HAP-1 (cell line): Measurements from ENCODE around the gene VAMP5.
"Not testable (repeated sequence)": the region's sequence is repeated elsewhere in the genome, so short reads cannot be mapped to it uniquely, and the experiment has no call there.

Experiments used
- DNase-seq, 2 experiments: peaks; one replicate each; pipeline ENCODE4 v3.0.0-alpha.2; 2016 to 2020; ENCODE audit warnings: low spot score in 2 of 2
- H3K27me3 ChIP-seq: fragments of 250-450 bp; sonication (Bioruptor Pico); 2 replicates; pipeline ENCODE4 v1.5.1; 2020; ENCODE audit warnings: low read depth, mild to moderate bottlenecking, moderate library complexity
- H3K36me3 ChIP-seq: fragments of 250-450 bp; sonication (Bioruptor Pico); replicated peaks from 2 replicates; pipeline ENCODE4 v1.5.1; 2020; ENCODE audit warnings: mild to moderate bottlenecking
- H3K4me1 ChIP-seq: fragments of 250-450 bp; sonication (Bioruptor Pico); 2 replicates; pipeline ENCODE4 v1.5.1; 2020; ENCODE audit warnings: mild to moderate bottlenecking
- H3K4me3 ChIP-seq: fragments of 250-450 bp; sonication (Bioruptor Pico); 2 replicates; pipeline ENCODE4 v1.5.1; 2020; ENCODE audit warnings: mild to moderate bottlenecking, moderate library complexity
- H3K9me3 ChIP-seq: fragments of 250-450 bp; sonication (Bioruptor Pico); 2 replicates; pipeline ENCODE4 v1.5.1; 2020; ENCODE audit warnings: mild to moderate bottlenecking, moderate library complexity
- in situ Hi-C: fragments of 300-500 bp; cut with MboI; formaldehyde crosslinking; loops from 3 replicates; pipeline ENCODE4 v1.14.3; 2020; ENCODE audit warnings: low sequenced_read_pairs, inconsistent platforms, mixed read lengths

The VAMP5 gene

GRCh38 chr2:85595301-85596025 lies 11.2 kb downstream of the VAMP5 start, which contains the start of gene RNF181:
Gene RNF181, plus strand, starts transcription at chr2:85595745. Its CDS starts 19 bp downstream, at chr2:85595764.
- in situ Hi-C loops, result no loop called here
- no peaks in the 10 kb centered on the region for H3K9me3 ChIP-seq
- H3K4me3 ChIP-seq, result peak within 1 kb of the TSS; percentile 73
- peaks cover 7% of the 10 kb centered on the region; the same call in 1 of the 2 replicates for H3K4me1 ChIP-seq
- H3K36me3 ChIP-seq, result peaks cover 20% of the 10 kb centered on the region
- H3K27me3 ChIP-seq, result no peaks in the 10 kb centered on the region
- DNase-seq, result peak; percentile 96 to 97

- peaks cover 7% of the 10 kb centered on the region; the same call in 1 of the 2 replicates for H3K4me1 ChIP-seq
- peaks cover 24% of the 10 kb centered on the region for H3K36me3 ChIP-seq
- peak in 1 of 2 experiments; percentile 33 for DNase-seq
- H3K9me3 ChIP-seq, result no peaks in the 10 kb centered on the region
- peak overlapping the region; percentile 73 for H3K4me3 ChIP-seq
- in situ Hi-C loops, result no loop called here
- H3K27me3 ChIP-seq, result no peaks in the 10 kb centered on the region
Observed at GRCh38 chr2:85596026-85596333, 11.7 kb downstream of the VAMP5 start.

- Histone ChIP-seq H3K27me3 (no peaks in the 10 kb centered on the region), H3K9me3 (no peaks in the 10 kb centered on the region), H3K4me1 (peaks cover 7% of the 10 kb centered on the region; the same call in 1 of the 2 replicates), H3K36me3 (peaks cover 26% of the 10 kb centered on the region), H3K4me3 (peak overlapping the region; percentile 73)
- in situ Hi-C loops, result no loop called here
- DNase-seq, result no peak
Observed at GRCh38 chr2:85596486-85597143, 12.4 kb downstream of the VAMP5 start.

- H3K4me3 ChIP-seq, result no peak overlapping the region
- no peak for DNase-seq
- no peaks in the 10 kb centered on the region for H3K9me3 ChIP-seq
- H3K36me3 ChIP-seq, result peaks cover 26% of the 10 kb centered on the region
- H3K27me3 ChIP-seq, result no peaks in the 10 kb centered on the region
- in situ Hi-C loops, result no loop called here
- peaks cover 7% of the 10 kb centered on the region; the same call in 1 of the 2 replicates for H3K4me1 ChIP-seq
Observed at GRCh38 chr2:85597241-85597640, 13.0 kb downstream of the VAMP5 start.

- in situ Hi-C loops, result no loop called here
Observed at GRCh38 chr2:85598594-85599340, 14.5 kb downstream of the VAMP5 start.

GRCh38 chr2:85599468-85600234 lies 15.4 kb downstream of the VAMP5 start:
- H3K4me3 ChIP-seq, result no peak overlapping the region
- no peaks in the 10 kb centered on the region for H3K27me3 ChIP-seq
- H3K9me3 ChIP-seq, result no peaks in the 10 kb centered on the region
- peaks cover 4% of the 10 kb centered on the region; the same call in 1 of the 2 replicates for H3K4me1 ChIP-seq
- in situ Hi-C loops, result loop anchor here (5.0 kb wide), 1 partner anchor 37 kb away; the partner anchor contains the start of gene GGCX
- DNase-seq, result no peak
- H3K36me3 ChIP-seq, result peaks cover 26% of the 10 kb centered on the region

More at GRCh38 chr2:85598594-85599340, 14.5 kb downstream of the VAMP5 start:
- no peak for DNase-seq
- Histone ChIP-seq H3K9me3 (no peaks in the 10 kb centered on the region), H3K4me3 (no peak overlapping the region), H3K36me3 (peaks cover 26% of the 10 kb centered on the region), H3K4me1 (peaks cover 7% of the 10 kb centered on the region; the same call in 1 of the 2 replicates), H3K27me3 (no peaks in the 10 kb centered on the region)

- H3K9me3 ChIP-seq, result no peaks in the 10 kb centered on the region
- no peak for DNase-seq
- H3K36me3 ChIP-seq, result peaks cover 26% of the 10 kb centered on the region
- H3K4me3 ChIP-seq, result no peak overlapping the region
- H3K4me1 ChIP-seq, result peaks cover 7% of the 10 kb centered on the region
- in situ Hi-C loops, result loop anchor here (5.0 kb wide), 1 partner anchor 38 kb away; the partner anchor contains the start of gene GGCX
- no peaks in the 10 kb centered on the region for H3K27me3 ChIP-seq
Observed at GRCh38 chr2:85600235-85600575, 16.0 kb downstream of the VAMP5 start.

GRCh38 chr2:85600951-85601770 lies 16.9 kb downstream of the VAMP5 start:
- H3K4me1 ChIP-seq, result peaks cover 17% of the 10 kb centered on the region
- DNase-seq, result no peak
- H3K4me3 ChIP-seq, result no peak overlapping the region; the same call in 1 of the 2 replicates
- peaks cover 26% of the 10 kb centered on the region for H3K36me3 ChIP-seq
- in situ Hi-C loops, result loop anchor here (5.0 kb wide), 1 partner anchor 39 kb away; the partner anchor contains the start of gene GGCX
- no peaks in the 10 kb centered on the region for H3K9me3 ChIP-seq
- no peaks in the 10 kb centered on the region for H3K27me3 ChIP-seq

- peak overlapping the region; percentile 71 for H3K4me3 ChIP-seq
- DNase-seq, result no peak
- no peaks in the 10 kb centered on the region for H3K9me3 ChIP-seq
- peaks cover 22% of the 10 kb centered on the region for H3K36me3 ChIP-seq
- H3K27me3 ChIP-seq, result no peaks in the 10 kb centered on the region
- H3K4me1 ChIP-seq, result peaks cover 19% of the 10 kb centered on the region
- in situ Hi-C loops, result loop anchor here (5.0 kb wide), 1 partner anchor 40 kb away; the partner anchor contains the start of gene GGCX
Observed at GRCh38 chr2:85601771-85602475, 17.7 kb downstream of the VAMP5 start.

GRCh38 chr2:85602476-85603234 lies 18.4 kb downstream of the VAMP5 start, which contains the start of gene TMEM150A:
Gene TMEM150A, minus strand, starts transcription at chr2:85602698. Its CDS starts 750 bp downstream, at chr2:85601948.
- in situ Hi-C loops, result loop anchor here (5.0 kb wide), 1 partner anchor 40 kb away; the partner anchor contains the start of gene GGCX
- H3K9me3 ChIP-seq, result no peaks in the 10 kb centered on the region
- H3K36me3 ChIP-seq, result peaks cover 17% of the 10 kb centered on the region
- H3K4me1 ChIP-seq, result peaks cover 19% of the 10 kb centered on the region
- H3K27me3 ChIP-seq, result no peaks in the 10 kb centered on the region
- H3K4me3 ChIP-seq, result peak within 1 kb of the TSS; percentile 71
- peak; percentile 87 to 93 for DNase-seq

- H3K9me3 ChIP-seq, DNase-seq, H3K27me3 ChIP-seq, H3K4me3 ChIP-seq: not testable (repeated sequence)
- in situ Hi-C loops, result loop anchor here (5.0 kb wide), 1 partner anchor 42 kb away; the partner anchor contains the start of gene GGCX
- H3K4me1 ChIP-seq, result peaks cover 19% of the 10 kb centered on the region
- H3K36me3 ChIP-seq, result peaks cover 22% of the 10 kb centered on the region
Observed at GRCh38 chr2:85604133-85604444, 19.9 kb downstream of the VAMP5 start.
